ENCODE data around the gene RXFP3.

RXFP3 gene

GRCh38 chr5:33984671-33985124 is 48.5 kb downstream of the RXFP3 start, which contains the start of gene SLC45A2:
SLC45A2 (minus strand) TSS chr5:33984693; CDS start chr5:33984583, 110 bp downstream.
- DNase-seq: no peak

GRCh38 chr5:33985447-33985846 is 49.3 kb downstream of the RXFP3 start:
- DNase-seq: no peak

Measured in EL (cell line).